GM19467 (cell line): Measurements from ENCODE around the gene PSAP.
A peak's percentile ranks its signal among the peaks of the same experiment; 100 is the strongest.
"Not testable (repeated sequence)": the region's sequence is repeated elsewhere in the genome, so short reads cannot be mapped to it uniquely, and the experiment has no call there.

ENCODE experiments used
- ATAC-seq: cut with Tn5 transposase; IDR thresholded peaks from one replicate; pipeline ENCODE4 v1.9.1; 2021; ENCODE audit warnings: mild to moderate bottlenecking, moderate library complexity; ENCODE audit not compliant: unreplicated experiment

Gene PSAP

GRCh38 chr10:71874680-71875354, 23.8 kb upstream of the PSAP start:
- ATAC-seq = not testable (repeated sequence)

- ATAC-seq = peak; percentile 89
These were observed 22.6 kb upstream of the PSAP start for GRCh38 chr10:71873582-71874211.

GRCh38 chr10:71869601-71870000, 18.6 kb upstream of the PSAP start:
- ATAC-seq = not testable (repeated sequence)

- no peak for ATAC-seq
These were observed 17.2 kb upstream of the PSAP start for GRCh38 chr10:71868192-71868697.

- no peak for ATAC-seq
These were observed 14.6 kb upstream of the PSAP start for GRCh38 chr10:71865561-71866041.

- ATAC-seq = no peak
These were observed 13.9 kb upstream of the PSAP start for GRCh38 chr10:71864911-71865361.

GRCh38 chr10:71863203-71863602, 12.2 kb upstream of the PSAP start:
- no peak for ATAC-seq

GRCh38 chr10:71860243-71861029, 9.4 kb upstream of the PSAP start:
- ATAC-seq = no peak

- no peak for ATAC-seq
These were observed 7.2 kb upstream of the PSAP start for GRCh38 chr10:71857934-71858890.

- no peak for ATAC-seq
These were observed 5.6 kb upstream of the PSAP start for GRCh38 chr10:71856619-71857018.

- ATAC-seq = no peak
These were observed 3.0 kb upstream of the PSAP start for GRCh38 chr10:71854031-71854430.

- ATAC-seq = no peak
These were observed 1.4 kb upstream of the PSAP start for GRCh38 chr10:71852355-71852937.

- not testable (repeated sequence) for ATAC-seq
These were observed 529 bp upstream of the PSAP start for GRCh38 chr10:71851465-71852095.

- no peak for ATAC-seq
These were observed 869 bp downstream of the PSAP start for GRCh38 chr10:71850021-71850742.

GRCh38 chr10:71849461-71849908, 1.6 kb downstream of the PSAP start:
- ATAC-seq = no peak

GRCh38 chr10:71848325-71849275, 2.5 kb downstream of the PSAP start:
- no peak for ATAC-seq

GRCh38 chr10:71847418-71847817, 3.6 kb downstream of the PSAP start:
- no peak for ATAC-seq

- no peak for ATAC-seq
These were observed 4.2 kb downstream of the PSAP start for GRCh38 chr10:71846816-71847215.
